Muscle layer of colon (tissue), 2 donors: ENCODE data around the gene S100A4.

Source experiments
- H3K27ac ChIP-seq: one replicate; pipeline ENCODE4 v1.7.0; 2013; ENCODE audit warnings: low read depth, mild to moderate bottlenecking, low read length, moderate library complexity
- H3K27me3 ChIP-seq, 2 donors: one replicate each; pipeline ENCODE4 v1.7.0; 2013; ENCODE audit warnings: low read length in 2 of 2, mild to moderate bottlenecking in 2 of 2; ENCODE audit not compliant: insufficient read depth in 2 of 2, control insufficient read depth in 1 of 2
- H3K36me3 ChIP-seq: one replicate; pipeline ENCODE4 v1.7.0; 2013; ENCODE audit warnings: mild to moderate bottlenecking, low read length; ENCODE audit not compliant: insufficient read depth
- H3K4me1 ChIP-seq: one replicate; pipeline ENCODE4 v1.7.0; 2013; ENCODE audit warnings: mild to moderate bottlenecking, low read length; ENCODE audit not compliant: insufficient read depth
- H3K4me3 ChIP-seq, 2 donors: one replicate each; pipeline ENCODE4 v1.7.0; 2013; ENCODE audit warnings: low read length in 2 of 2, low read depth in 1 of 2, mild to moderate bottlenecking in 1 of 2, moderate library complexity in 1 of 2
- H3K9ac ChIP-seq: one replicate; pipeline ENCODE4 v1.7.0; 2013; ENCODE audit warnings: low read length
- H3K9me3 ChIP-seq: one replicate; pipeline ENCODE4 v1.7.0; 2013; ENCODE audit warnings: mild to moderate bottlenecking, low read length
- donor health status: abdominal sarcoma.
- donor health status: Adenocarcinoma of cecum.

Gene S100A4

DNA sequence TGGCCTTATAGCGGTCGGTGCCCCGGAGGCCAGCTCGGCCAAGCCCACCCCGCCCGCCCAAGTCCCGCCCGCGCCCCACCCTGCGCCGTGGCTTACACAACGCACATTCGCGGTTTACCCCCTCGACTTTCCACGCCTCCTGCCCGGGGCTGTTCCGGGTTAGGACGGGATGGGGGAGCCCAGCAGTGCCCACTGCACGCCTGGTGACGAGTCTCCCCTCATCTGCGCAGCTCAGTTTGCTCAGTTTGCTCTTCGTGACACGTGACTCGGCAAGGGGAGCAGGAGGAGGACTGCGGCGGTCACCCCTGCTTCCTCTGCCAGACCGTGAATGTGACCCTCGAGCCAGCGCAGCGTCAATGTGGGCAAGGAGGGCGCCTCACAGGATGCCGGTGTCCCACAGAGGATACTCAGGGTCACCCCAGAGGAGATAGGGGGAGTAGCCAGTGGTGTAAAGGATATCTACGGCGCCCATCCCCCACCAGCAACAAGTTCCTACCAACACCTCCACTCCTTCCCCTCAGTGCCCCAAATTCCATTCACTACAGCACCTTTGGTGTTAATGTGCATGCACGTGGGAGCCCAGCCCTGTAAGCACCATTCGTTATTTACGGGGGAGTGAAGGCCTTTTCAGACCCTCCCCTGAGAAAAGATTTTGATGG is 9.5 kb downstream of the S100A4 start:
- peak overlapping the region; percentile 82 to 91 for H3K4me3 ChIP-seq
- peak overlapping the region; percentile 98 for H3K27ac ChIP-seq
- H3K4me1 ChIP-seq: peaks cover 47% of the 10 kb centered on the region
- no peaks in the 10 kb centered on the region for H3K27me3 ChIP-seq
- H3K36me3 ChIP-seq: peaks cover 6% of the 10 kb centered on the region
- no peaks in the 10 kb centered on the region for H3K9me3 ChIP-seq
- peak overlapping the region; percentile 95 for H3K9ac ChIP-seq

DNA sequence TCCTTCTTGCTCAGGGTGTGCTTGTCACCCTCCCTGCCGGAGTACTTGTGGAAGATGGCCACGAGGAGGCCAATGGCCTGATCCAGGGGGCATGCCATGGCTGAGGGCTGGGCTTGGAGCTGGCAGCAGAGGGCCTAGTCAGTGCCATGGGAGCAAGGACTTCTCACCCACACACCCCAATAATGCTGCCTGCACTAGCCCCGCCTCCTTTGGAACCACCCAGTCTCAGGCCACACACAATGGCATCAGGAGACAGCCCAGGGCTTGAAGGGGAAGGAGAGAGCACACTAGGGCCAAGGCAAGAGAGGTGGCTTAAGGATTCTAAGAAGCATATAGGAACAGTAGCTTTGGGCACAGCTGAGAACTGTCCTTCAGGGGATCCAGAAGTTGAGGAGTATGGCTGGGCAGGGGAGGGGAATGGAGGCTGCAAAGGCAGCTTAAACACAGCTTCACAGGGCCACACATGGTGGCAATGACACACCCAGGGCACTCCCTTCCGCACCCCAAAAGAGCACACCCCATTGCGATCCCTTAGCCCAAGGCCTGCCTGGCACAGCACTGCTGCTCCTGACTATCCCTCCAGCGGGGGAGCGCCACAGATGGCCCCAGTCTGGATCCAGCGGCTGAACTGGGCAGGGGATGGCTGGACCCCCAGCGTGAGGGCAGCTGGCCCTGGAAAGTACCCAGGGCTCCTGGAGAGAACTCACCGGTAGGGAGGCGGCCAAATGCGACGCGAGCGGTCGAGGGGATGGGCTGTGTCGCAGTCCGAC is 10.2 kb downstream of the S100A4 start, which contains the start of gene S100A6:
S100A6 (minus strand) TSS at position 750 of the 770 bp plus-strand sequence; CDS start at position 98, 652 bp downstream.
- Histone ChIP-seq H3K9me3 (no peaks in the 10 kb centered on the region), H3K4me3 (peak within 1 kb of the TSS; percentile 82 to 91), H3K27ac (peak within 1 kb of the TSS; percentile 98), H3K9ac (peak within 1 kb of the TSS; percentile 95), H3K27me3 (no peaks in the 10 kb centered on the region), H3K36me3 (peaks cover 6% of the 10 kb centered on the region), H3K4me1 (peaks cover 47% of the 10 kb centered on the region)

DNA sequence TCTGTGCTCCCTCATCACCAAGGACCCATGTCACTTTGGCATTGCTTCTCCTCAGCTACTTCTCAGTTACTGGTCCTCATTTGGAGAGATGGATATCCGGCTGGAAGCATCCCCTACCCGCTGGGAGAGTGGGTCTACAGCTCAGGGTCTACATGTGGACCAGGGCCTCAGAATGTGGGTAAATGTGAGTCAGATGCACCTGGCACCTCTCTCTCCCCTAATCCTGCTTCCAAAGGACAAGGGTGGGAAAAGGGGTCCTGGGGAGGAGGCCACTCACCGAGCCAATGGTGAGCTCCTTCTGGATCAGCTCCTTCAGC is 10.7 kb downstream of the S100A4 start:
- H3K4me1 ChIP-seq: peaks cover 47% of the 10 kb centered on the region
- peak overlapping the region; percentile 94 for H3K9ac ChIP-seq
- no peaks in the 10 kb centered on the region for H3K27me3 ChIP-seq
- H3K9me3 ChIP-seq: no peaks in the 10 kb centered on the region
- H3K4me3 ChIP-seq: peak overlapping the region; percentile 82 to 91
- H3K36me3 ChIP-seq: peaks cover 6% of the 10 kb centered on the region
- H3K27ac ChIP-seq: peak overlapping the region; percentile 92

DNA sequence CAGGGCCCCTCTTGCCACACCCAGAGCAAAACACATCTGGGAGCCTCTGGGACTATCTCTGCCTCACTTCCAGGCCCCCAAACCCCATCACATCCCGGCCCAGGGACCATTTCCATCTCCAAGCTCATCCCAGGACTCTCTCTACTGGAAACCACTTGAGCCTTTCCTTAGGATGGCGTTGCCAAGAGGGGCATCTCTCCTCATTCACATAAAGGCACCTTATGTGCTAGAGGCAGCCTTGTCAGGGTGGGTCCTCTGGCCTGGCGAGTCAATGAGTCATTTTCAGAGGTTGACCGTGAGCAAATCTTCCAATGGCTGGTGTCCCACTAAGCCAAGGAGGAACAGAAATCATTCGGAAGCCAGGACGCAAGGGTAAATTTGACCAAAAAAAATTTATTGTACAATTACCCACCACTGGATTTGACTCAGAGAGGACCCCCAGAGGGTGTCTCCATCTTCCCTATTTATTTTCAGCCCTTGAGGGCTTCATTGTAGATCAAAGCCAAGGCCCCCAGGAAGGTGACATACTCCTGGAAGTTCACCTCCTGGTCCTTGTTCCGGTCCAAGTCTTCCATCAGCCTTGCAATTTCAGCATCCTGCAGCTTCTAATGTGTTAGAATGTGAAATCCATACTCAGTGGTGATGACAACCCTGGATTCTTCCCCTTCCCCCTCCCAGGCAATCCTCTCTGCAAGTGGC is 11.2 kb downstream of the S100A4 start:
- H3K4me3 ChIP-seq: peak overlapping the region; percentile 82 to 91
- peaks cover 47% of the 10 kb centered on the region for H3K4me1 ChIP-seq
- peak overlapping the region; percentile 92 for H3K27ac ChIP-seq
- H3K36me3 ChIP-seq: peaks cover 6% of the 10 kb centered on the region
- H3K9ac ChIP-seq: peak overlapping the region; percentile 94
- no peaks in the 10 kb centered on the region for H3K9me3 ChIP-seq
- H3K27me3 ChIP-seq: no peaks in the 10 kb centered on the region

DNA sequence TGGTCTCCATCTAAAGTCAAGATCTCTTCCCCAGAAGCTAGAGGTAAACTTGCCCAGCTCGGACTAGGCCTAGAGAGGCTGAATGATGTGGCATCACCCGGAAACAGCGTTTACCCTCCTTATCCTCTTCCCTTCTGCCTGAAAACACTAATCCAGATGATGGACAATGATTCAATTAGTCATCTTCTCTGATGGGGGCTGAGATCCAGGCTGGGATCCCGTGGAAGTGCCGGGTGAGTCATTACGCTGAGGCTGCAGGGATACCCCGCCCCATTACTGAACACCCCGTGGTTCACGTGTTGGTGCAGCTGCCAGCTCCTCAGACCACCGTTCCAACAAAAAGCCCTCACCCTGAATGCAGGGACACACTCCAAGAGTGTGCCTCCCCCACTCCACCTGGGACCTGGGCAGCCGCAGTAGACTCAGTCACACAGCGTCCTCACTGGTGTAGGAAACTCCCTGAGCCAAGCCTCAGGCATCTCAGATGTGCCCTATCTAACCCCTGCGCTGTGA is 11.9 kb downstream of the S100A4 start:
- Histone ChIP-seq H3K9ac (peak overlapping the region; percentile 94), H3K9me3 (no peaks in the 10 kb centered on the region), H3K4me3 (peak overlapping the region; percentile 82 to 91), H3K36me3 (peaks cover 6% of the 10 kb centered on the region), H3K4me1 (peaks cover 47% of the 10 kb centered on the region), H3K27me3 (no peaks in the 10 kb centered on the region), H3K27ac (peak overlapping the region; percentile 92)

DNA sequence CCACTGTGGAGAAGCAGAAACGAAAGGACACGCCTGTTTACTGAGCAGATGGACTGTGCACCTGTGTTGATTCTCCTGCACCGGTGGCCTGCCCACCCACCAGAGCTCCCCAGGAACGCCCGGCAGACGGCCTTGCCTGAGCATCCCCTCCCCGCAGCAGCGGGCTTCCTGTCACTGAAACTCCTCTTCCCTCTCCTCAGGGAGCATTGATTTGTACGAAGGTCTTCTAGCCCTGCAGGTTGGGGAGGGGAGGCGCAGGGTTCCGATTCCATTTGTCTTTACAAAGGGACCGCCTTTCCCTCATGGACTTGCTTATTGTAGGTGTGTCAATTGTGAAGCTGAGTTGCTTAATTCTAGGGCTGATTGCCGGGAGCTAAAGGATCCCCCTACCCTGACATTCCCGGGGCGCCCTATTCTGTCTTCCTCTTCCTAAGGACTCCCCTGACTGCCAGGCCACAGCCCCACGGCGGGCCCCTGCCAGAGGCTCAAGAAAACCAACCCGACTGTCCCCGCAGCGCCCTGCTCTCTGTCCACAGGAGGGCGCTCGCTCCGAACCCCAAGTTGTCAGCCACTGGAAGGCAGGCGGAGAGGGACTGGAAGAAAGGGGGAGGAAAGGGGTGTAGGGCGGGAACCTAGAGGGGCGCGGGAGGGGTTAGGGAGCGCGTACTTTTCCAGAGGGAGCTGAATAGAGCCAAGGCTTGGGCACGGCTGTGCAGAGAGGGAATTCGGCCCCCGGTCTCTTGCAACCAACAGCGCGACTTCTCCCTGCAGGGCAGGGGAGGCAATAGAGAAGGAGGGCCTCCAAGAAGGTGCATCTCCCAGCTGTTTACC is 12.6 kb downstream of the S100A4 start:
- peak overlapping the region; percentile 94 for H3K9ac ChIP-seq
- peaks cover 6% of the 10 kb centered on the region for H3K36me3 ChIP-seq
- no peaks in the 10 kb centered on the region for H3K9me3 ChIP-seq
- peak overlapping the region; percentile 82 to 91 for H3K4me3 ChIP-seq
- peaks cover 47% of the 10 kb centered on the region for H3K4me1 ChIP-seq
- peak overlapping the region; percentile 92 for H3K27ac ChIP-seq
- no peaks in the 10 kb centered on the region for H3K27me3 ChIP-seq

DNA sequence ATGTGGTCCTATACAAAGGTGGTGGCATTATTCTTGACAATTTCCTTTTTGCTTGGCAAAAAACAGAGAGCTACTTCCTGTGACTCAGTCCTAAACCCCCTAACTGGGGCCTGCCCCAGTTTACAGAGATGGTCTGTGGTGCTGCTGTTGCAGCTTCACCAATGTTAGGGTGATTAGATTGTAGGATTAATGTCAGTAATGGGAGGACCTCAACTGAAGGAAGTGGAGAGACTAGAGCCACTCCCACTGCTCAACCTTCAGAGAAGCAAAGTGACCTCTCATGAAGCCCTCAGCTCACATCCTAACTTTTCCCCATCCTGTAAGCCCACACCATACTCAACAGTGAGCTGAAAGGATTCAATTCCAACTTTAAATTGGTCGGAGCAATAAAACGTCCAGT is 13.4 kb downstream of the S100A4 start:
- Histone ChIP-seq H3K27me3 (no peaks in the 10 kb centered on the region), H3K36me3 (peaks cover 6% of the 10 kb centered on the region), H3K9ac (no peak overlapping the region), H3K4me1 (peaks cover 47% of the 10 kb centered on the region), H3K4me3 (no peak overlapping the region), H3K27ac (peak overlapping the region; percentile 21), H3K9me3 (no peaks in the 10 kb centered on the region)

DNA sequence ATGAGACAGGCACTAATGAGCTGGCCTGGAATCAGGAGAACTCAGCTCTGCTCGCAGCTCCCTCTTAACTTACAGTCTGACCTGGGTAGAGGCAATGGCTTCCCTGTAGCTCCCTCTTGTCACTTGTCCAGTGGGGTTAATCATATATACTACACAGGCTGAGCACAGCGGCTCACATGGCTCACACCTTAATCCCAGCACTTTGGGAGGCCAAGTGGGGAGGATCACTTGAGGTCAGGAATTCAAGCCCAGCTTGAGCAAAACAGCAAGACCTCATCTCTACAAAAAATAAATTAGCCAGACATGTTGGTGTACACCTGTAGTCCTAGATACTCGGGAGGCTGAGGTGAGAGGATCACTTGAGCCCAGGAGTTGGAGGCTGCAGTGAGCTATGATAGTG is 14.0 kb downstream of the S100A4 start:
- H3K36me3 ChIP-seq: peaks cover 6% of the 10 kb centered on the region
- H3K4me3 ChIP-seq: no peak overlapping the region
- H3K27me3 ChIP-seq: no peaks in the 10 kb centered on the region
- no peak overlapping the region for H3K27ac ChIP-seq
- H3K9ac ChIP-seq: no peak overlapping the region
- no peaks in the 10 kb centered on the region for H3K9me3 ChIP-seq
- peaks cover 43% of the 10 kb centered on the region for H3K4me1 ChIP-seq

DNA sequence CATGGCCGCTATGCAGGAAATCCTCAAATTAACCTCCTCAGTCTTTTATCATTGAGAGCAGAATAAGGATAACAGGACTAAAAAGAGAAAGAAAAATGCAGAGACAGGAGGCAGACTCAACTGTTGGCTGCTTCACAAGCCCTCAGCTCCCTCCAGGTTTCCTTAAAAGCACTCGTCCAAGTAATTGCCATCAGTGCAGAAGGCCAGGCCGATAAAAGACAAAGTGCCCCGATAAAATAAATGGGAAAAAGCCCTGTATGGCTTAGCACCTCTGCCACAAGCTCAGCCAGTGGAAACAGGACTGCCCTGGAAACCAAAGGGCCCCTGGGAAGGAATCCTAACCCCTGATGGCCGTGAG is 17.9 kb downstream of the S100A4 start:
- H3K9me3 ChIP-seq: no peaks in the 10 kb centered on the region
- no peak overlapping the region for H3K27ac ChIP-seq
- H3K9ac ChIP-seq: no peak overlapping the region
- H3K4me3 ChIP-seq: no peak overlapping the region
- peaks cover 19% of the 10 kb centered on the region for H3K4me1 ChIP-seq
- no peaks in the 10 kb centered on the region for H3K27me3 ChIP-seq
- H3K36me3 ChIP-seq: no peaks in the 10 kb centered on the region

DNA sequence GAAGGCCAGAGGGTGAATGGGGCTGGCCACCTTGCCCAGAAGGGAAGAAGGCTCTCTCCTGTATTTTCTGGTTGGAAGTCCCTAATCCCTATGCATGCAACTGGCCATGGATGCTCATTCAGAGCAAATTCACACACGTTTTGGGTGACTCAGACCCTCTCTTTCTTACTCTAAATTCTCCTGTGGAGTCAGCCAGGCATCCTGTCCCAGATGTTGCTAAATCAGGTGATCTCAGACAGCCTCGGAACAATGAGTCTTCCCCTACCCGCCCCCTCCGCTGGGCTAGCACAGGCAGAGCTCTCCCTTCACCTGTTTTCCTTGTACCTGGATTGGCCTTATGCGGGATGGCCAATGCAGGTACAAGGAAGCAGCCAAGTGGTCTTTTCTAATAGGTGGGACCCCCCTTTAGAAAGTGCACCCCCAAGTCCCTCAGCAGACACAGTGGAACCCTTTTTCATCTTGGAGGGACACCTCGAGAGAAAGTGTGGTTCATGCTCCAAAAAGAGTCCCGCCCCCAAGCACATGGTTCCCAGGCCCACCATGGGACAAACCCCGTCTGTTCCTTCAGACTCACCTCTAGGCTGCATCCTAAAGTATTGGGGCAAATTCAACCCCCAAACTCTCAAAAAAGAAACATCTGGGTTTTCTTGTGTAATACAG is 18.5 kb downstream of the S100A4 start:
- H3K4me3 ChIP-seq: no peak overlapping the region
- no peaks in the 10 kb centered on the region for H3K9me3 ChIP-seq
- no peak overlapping the region for H3K9ac ChIP-seq
- H3K27me3 ChIP-seq: no peaks in the 10 kb centered on the region
- H3K27ac ChIP-seq: peak overlapping the region; percentile 44
- H3K4me1 ChIP-seq: peaks cover 14% of the 10 kb centered on the region
- no peaks in the 10 kb centered on the region for H3K36me3 ChIP-seq
